Measurements from ENCODE around the gene COPB2. TPM values are rescaled to one million over a fixed set of nuclear protein-coding genes. Genes with fewer than 3 reads are reported as not detected.

The COPB2 gene
- total and polyA plus RNA-seq, 2 of the 8 experiments (the other 6 are each of a cell fraction or from before 2014, with no cell fraction given), result 40.3 to 119 TPM

GRCh38 chr3:139322346-139322745 is 67.1 kb downstream of the COPB2 start:
- no peaks in the 10 kb centered on the region for H3K36me3 ChIP-seq (ENCODE audit: control insufficient read depth in 2 of 4, insufficient read depth in 4 of 4, low read length in 3 of 4)
- no peak overlapping the region for H3K4me3 ChIP-seq (ENCODE audit: extremely low read depth in 1 of 4, insufficient read depth in 2 of 4, low read depth in 3 of 4, low read length in 4 of 4)
- no peak overlapping the region for H2AFZ ChIP-seq (ENCODE audit: low read length)
- H3K79me1 ChIP-seq (ENCODE audit: low read depth, low read length), result no peaks in the 10 kb centered on the region
- H3K4ac ChIP-seq (replicated peaks; ENCODE audit: insufficient read length, low read depth, low read length), result no peak overlapping the region
- H4K20me1 ChIP-seq (replicated peaks in 1 of 2; ENCODE audit: control insufficient read depth in 1 of 2, insufficient read depth in 2 of 2, low read length in 2 of 2), result no peaks in the 10 kb centered on the region
- H3K4me2 ChIP-seq (ENCODE audit: insufficient read depth in 1 of 2, low read depth in 2 of 2, low read length in 2 of 2), result no peak overlapping the region
- H3K9me3 ChIP-seq (ENCODE audit: insufficient read depth in 2 of 2, low read depth in 1 of 2, low read length in 1 of 2), result no peaks in the 10 kb centered on the region
- H3K56ac ChIP-seq (replicated peaks; ENCODE audit: insufficient read length, low read depth, low read length), result no peak overlapping the region
- H3K9ac ChIP-seq (replicated peaks in 1 of 4; ENCODE audit: extremely low read depth in 1 of 4, low read depth in 3 of 4, low read length in 3 of 4), result no peak overlapping the region
- no peak overlapping the region for H3K27ac ChIP-seq (ENCODE audit: low read depth, low read length)
- FAIRE-seq, result no peak
- WGBS, 2 experiments (ENCODE audit: extremely low coverage in 1 of 2, insufficient coverage in 1 of 2, insufficient read length in 1 of 2, insufficient replicate concordance in 2 of 2, low coverage in 1 of 2, low lambda C conversion rate in 2 of 2, missing lambda C conversion rate in 1 of 2), result 90% methylated on average over 5 of the region's 5 CpGs; no CpG with 5 or more reads in 1 of the 2 experiments
- no peaks in the 10 kb centered on the region for H3K23me2 ChIP-seq (ENCODE audit: low read depth, low read length)
- no peak overlapping the region for H2AK5ac ChIP-seq (ENCODE audit: low read depth, low read length)
- TF ChIP-seq BACH1 (IDR thresholded peaks at IDR 0.05; ENCODE audit: low read length) (no peak), POLR2A (IDR thresholded peaks at IDR 0.05; ENCODE audit: control extremely low read depth in 1 of 2, low read depth in 2 of 2, low read length in 2 of 2) (no peak), EGR1 (IDR thresholded peaks at IDR 0.05; ENCODE audit: borderline replicate concordance, low read depth, low read length) (no peak), CHD1 (IDR thresholded peaks at IDR 0.05; ENCODE audit: low read depth, low read length) (no peak), SRF (IDR thresholded peaks at IDR 0.05; ENCODE audit: low read depth, low read length) (no peak), CBX8 (IDR thresholded peaks at IDR 0.05; ENCODE audit: borderline replicate concordance, low read depth, low read length) (no peak), KDM5A (IDR thresholded peaks at IDR 0.05; ENCODE audit: low read length) (no peak), E2F6 (IDR thresholded peaks at IDR 0.05) (no peak), CHD2 (IDR thresholded peaks at IDR 0.05; ENCODE audit: low read length) (no peak)
- no peak overlapping the region for H2BK12ac ChIP-seq (ENCODE audit: low read depth, low read length)
- no peak overlapping the region for H3K14ac ChIP-seq (ENCODE audit: insufficient read length)
- H2BK5ac ChIP-seq (ENCODE audit: low read depth, low read length), result no peak overlapping the region
- DNase-seq (ENCODE audit: low read depth in 1 of 2, low spot score in 2 of 2), result no peak
- H4K91ac ChIP-seq (replicated peaks; ENCODE audit: insufficient read length, low read length), result no peak overlapping the region
- ChIA-PET CTCF (ENCODE audit: partially characterized antibody) (interaction anchor here (1.2 kb wide), 1 partner anchor 382 kb away, joined by 3 read pairs; no protein-coding TSS in a partner anchor), POLR2A (ENCODE audit: partially characterized antibody) (no interaction called here)
- H2BK20ac ChIP-seq (ENCODE audit: low read length), result no peak overlapping the region
- H4K8ac ChIP-seq (ENCODE audit: extremely low read depth, insufficient read depth, low read length), result no peak overlapping the region; the same call in 1 of the 2 replicates
- no peak overlapping the region for H2BK15ac ChIP-seq (ENCODE audit: low read length)
- no peak overlapping the region for H3K18ac ChIP-seq (ENCODE audit: extremely low read depth, low read length)
- no peak overlapping the region for H3K23ac ChIP-seq (ENCODE audit: insufficient read length)
- no peak overlapping the region for H4K5ac ChIP-seq (ENCODE audit: insufficient read length, low read depth, low read length)
- no peak overlapping the region for H2BK120ac ChIP-seq (replicated peaks; ENCODE audit: low read depth, low read length)
- H3K79me2 ChIP-seq (ENCODE audit: control insufficient read depth in 1 of 2, insufficient read depth in 2 of 2, low read length in 2 of 2), result no peaks in the 10 kb centered on the region
- H3K27me3 ChIP-seq (replicated peaks in 1 of 4; ENCODE audit: control insufficient read depth in 3 of 4, extremely low read depth in 1 of 4, insufficient read depth in 3 of 4, low read length in 3 of 4), result no peaks in the 10 kb centered on the region
- H3K4me1 ChIP-seq (replicated peaks in 1 of 4; ENCODE audit: control insufficient read depth in 3 of 4, insufficient read depth in 4 of 4, low read length in 3 of 4), result peaks cover 0 to 2% (median 0%) of the 10 kb centered on the region in 4 experiments; a peak in 2 of 7 replicates

All from H1 (cell line).